PC-3 (cell line): Measurements from ENCODE around the gene ARHGAP27. TPM values are rescaled to one million over a fixed set of nuclear protein-coding genes. Genes with fewer than 3 reads are reported as not detected.

Experiments
- ATAC-seq: fragments of 200-7000 bp; cut with Tn5 transposase; 2 replicates; pipeline ENCODE4 v1.9.1; 2020; ENCODE audit warnings: mild to moderate bottlenecking, moderate library complexity
- BruUV-seq: library from RNA; stranded (reverse); fragments of 400-500 nt; replicated peaks from 2 replicates; lab custom pipeline; 2021; lab: Mats Ljungman, UMichigan
- CTCF ChIA-PET: fragments of 300-600 bp; sonication (Branson Sonifier 250); formaldehyde crosslinking; loops from one replicate; lab custom pipeline; 2022; ENCODE audit warnings: antibody characterized with exemption; lab: Charles Lee
- POLR2A ChIA-PET: fragments of 300-600 bp; sonication (Branson Sonifier 250); formaldehyde crosslinking; loops from one replicate; lab custom pipeline; 2022; ENCODE audit warnings: antibody characterized with exemption; ENCODE audit not compliant: unreplicated experiment; lab: Charles Lee
- DNase-seq: peaks from one replicate; pipeline ENCODE4 v3.0.0-alpha.2; 2015
- H2AFZ ChIP-seq: fragments of 300-600 bp; sonication (generic); 2 replicates; pipeline ENCODE4 v1.6.0; 2016; ENCODE audit warnings: antibody characterized with exemption, low read length
- H3F3A ChIP-seq: fragments of 300-600 bp; sonication (generic); one replicate; pipeline ENCODE4 v1.6.0; 2017; ENCODE audit warnings: antibody characterized with exemption, low read length, control low read depth, mild to moderate bottlenecking; ENCODE audit not compliant: unreplicated experiment
- H3K27ac ChIP-seq: fragments of 300-600 bp; sonication (generic); 2 replicates; pipeline ENCODE4 v1.5.1; 2016; ENCODE audit warnings: mild to moderate bottlenecking, low read length
- H3K27me3 ChIP-seq: fragments of 300-600 bp; sonication (generic); 2 replicates; pipeline ENCODE4 v1.6.1; 2016; ENCODE audit warnings: low read length, mixed read lengths
- H3K36me3 ChIP-seq: fragments of 300-600 bp; sonication (generic); 2 replicates; pipeline ENCODE4 v1.6.1; 2016; ENCODE audit warnings: low read depth, mixed run types, low read length, mixed read lengths
- H3K4me1 ChIP-seq: fragments of 300-600 bp; sonication (generic); 2 replicates; pipeline ENCODE4 v1.5.1; 2016; ENCODE audit warnings: low read length; ENCODE audit not compliant: insufficient read depth
- H3K4me2 ChIP-seq: fragments of 300-600 bp; sonication (generic); 2 replicates; pipeline ENCODE4 v1.6.0; 2016; ENCODE audit warnings: low read length
- H3K4me3 ChIP-seq: fragments of 300-600 bp; sonication (generic); 2 replicates; pipeline ENCODE4 v1.5.1; 2016; ENCODE audit warnings: mild to moderate bottlenecking, low read length, mixed read lengths
- H3K79me2 ChIP-seq: fragments of 300-600 bp; sonication (generic); 2 replicates; pipeline ENCODE4 v1.6.1; 2017; ENCODE audit warnings: low read length, mixed read lengths
- H3K9ac ChIP-seq: fragments of 300-600 bp; sonication (generic); 2 replicates; pipeline ENCODE4 v1.6.0; 2016; ENCODE audit warnings: mild to moderate bottlenecking, low read length
- H3K9me2 ChIP-seq: fragments of 300-600 bp; sonication (generic); replicated peaks from 2 replicates; pipeline ENCODE4 v1.6.1; 2016; ENCODE audit warnings: mixed run types, low read length, mixed read lengths
- H3K9me3 ChIP-seq: fragments of 300-600 bp; sonication (generic); 2 replicates; pipeline ENCODE4 v1.6.1; 2016; ENCODE audit warnings: low read length, mixed read lengths
- H4K20me1 ChIP-seq: fragments of 300-600 bp; sonication (generic); 2 replicates; pipeline ENCODE4 v1.6.1; 2016; ENCODE audit warnings: low read length, mixed read lengths
- EZH2 ChIP-seq: fragments of 300-600 bp; sonication (generic); IDR thresholded peaks from one replicate; pipeline ENCODE4 v1.6.1; 2017; ENCODE audit warnings: antibody characterized with exemption, mild to moderate bottlenecking, low read length; ENCODE audit not compliant: unreplicated experiment
- EZH2phosphoT487 ChIP-seq: fragments of 300-600 bp; sonication (generic); IDR thresholded peaks from 2 replicates; pipeline ENCODE4 v1.6.1; 2018; ENCODE audit warnings: mild to moderate bottlenecking, antibody characterized with exemption, low read length, borderline replicate concordance
- intact Hi-C: fragments of 100-400 bp; cut with micrococcal nuclease; formaldehyde crosslinking; loops from 2 replicates; pipeline ENCODE4 v1.9.0; 2023
- total RNA-seq: library from RNA; depleted of rRNA; stranded (reverse); fragments of >200 nt; gene quantifications from 2 replicates; pipeline ENCODE4 v1.2.3, GENCODE V29; 2014
- TF ChIP-seq, protein P1 (sequence below): fragments of 300-600 bp; sonication (generic); conservative IDR thresholded peaks from 2 replicates; pipeline ENCODE4 v1.5.1; 2017; ENCODE audit warnings: antibody characterized with exemption, low read depth, mild to moderate bottlenecking, low read length

ARHGAP27 gene
- total RNA-seq, 1 experiment from 2014 or later: 119 TPM

DNA sequence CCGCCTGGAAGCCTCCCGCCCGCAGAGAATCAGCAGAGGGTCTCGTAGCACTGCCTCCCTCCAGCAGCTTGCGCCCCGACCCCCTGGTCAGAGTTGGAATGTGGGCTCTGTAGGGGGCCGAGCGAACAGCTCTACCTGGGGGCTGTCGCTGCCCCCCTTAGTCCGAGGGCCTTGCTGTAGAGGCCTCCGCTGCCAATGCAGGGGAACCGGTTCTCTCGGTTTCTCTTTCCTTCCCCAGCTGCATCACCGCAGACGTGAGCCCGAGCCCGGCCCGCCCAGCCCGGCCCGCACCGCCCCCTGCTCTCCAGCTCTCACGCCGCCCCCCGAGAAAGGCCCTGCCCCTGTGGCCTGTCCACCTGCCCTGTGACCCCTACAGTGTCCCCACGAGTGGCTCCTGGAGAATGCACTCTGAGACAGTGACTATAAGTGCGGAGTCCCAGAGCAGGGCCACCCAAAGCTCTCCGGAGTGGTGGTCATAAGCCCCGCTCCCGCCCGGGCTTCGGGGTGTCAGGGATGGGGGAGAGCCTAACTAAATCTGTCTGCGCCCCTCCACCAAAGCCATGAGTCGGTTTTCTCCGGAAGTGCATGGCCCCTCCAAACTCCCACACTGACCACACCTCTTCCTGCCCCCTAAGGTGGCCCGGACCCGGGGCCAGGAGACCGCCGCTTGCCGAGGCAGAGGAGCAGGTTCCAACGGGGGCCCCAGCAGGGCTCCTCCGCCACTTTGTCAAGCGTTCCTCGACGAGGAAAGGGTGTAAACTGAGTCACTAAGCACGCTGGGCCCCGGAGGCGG, 1.7 kb downstream of the ARHGAP27 start:
- ChIA-PET CTCF (no interaction called here), POLR2A (interaction anchor here (0.6 to 0.7 kb wide), 2 partner anchors 65 to 216 kb away, joined by 3 to 4 read pairs; no protein-coding TSS in a partner anchor)
- peaks cover 38% of the 10 kb centered on the region for H3K4me1 ChIP-seq
- H3K79me2 ChIP-seq: peaks cover 21% of the 10 kb centered on the region
- H3K36me3 ChIP-seq: no peaks in the 10 kb centered on the region
- intact Hi-C loops: no loop called here
- TF ChIP-seq, protein P1, sequence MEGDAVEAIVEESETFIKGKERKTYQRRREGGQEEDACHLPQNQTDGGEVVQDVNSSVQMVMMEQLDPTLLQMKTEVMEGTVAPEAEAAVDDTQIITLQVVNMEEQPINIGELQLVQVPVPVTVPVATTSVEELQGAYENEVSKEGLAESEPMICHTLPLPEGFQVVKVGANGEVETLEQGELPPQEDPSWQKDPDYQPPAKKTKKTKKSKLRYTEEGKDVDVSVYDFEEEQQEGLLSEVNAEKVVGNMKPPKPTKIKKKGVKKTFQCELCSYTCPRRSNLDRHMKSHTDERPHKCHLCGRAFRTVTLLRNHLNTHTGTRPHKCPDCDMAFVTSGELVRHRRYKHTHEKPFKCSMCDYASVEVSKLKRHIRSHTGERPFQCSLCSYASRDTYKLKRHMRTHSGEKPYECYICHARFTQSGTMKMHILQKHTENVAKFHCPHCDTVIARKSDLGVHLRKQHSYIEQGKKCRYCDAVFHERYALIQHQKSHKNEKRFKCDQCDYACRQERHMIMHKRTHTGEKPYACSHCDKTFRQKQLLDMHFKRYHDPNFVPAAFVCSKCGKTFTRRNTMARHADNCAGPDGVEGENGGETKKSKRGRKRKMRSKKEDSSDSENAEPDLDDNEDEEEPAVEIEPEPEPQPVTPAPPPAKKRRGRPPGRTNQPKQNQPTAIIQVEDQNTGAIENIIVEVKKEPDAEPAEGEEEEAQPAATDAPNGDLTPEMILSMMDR: no peak
- TF ChIP-seq EZH2phosphoT487 (no peak), EZH2 (no peak)
- no peaks in the 10 kb centered on the region for H3F3A ChIP-seq
- H3K27ac ChIP-seq: peak overlapping the region; percentile 76
- no peaks in the 10 kb centered on the region for H3K27me3 ChIP-seq
- no peaks in the 10 kb centered on the region for H4K20me1 ChIP-seq
- peak; percentile 6 for ATAC-seq
- BruUV-seq: no TSS peak
- H3K9me2 ChIP-seq: no peaks in the 10 kb centered on the region
- H2AFZ ChIP-seq: peak overlapping the region; percentile 82
- H3K9me3 ChIP-seq: no peaks in the 10 kb centered on the region
- peak overlapping the region; percentile 83 for H3K9ac ChIP-seq
- peak overlapping the region; percentile 83 for H3K4me3 ChIP-seq
- H3K4me2 ChIP-seq: peak overlapping the region; percentile 100
- peak; percentile 87 for DNase-seq

DNA sequence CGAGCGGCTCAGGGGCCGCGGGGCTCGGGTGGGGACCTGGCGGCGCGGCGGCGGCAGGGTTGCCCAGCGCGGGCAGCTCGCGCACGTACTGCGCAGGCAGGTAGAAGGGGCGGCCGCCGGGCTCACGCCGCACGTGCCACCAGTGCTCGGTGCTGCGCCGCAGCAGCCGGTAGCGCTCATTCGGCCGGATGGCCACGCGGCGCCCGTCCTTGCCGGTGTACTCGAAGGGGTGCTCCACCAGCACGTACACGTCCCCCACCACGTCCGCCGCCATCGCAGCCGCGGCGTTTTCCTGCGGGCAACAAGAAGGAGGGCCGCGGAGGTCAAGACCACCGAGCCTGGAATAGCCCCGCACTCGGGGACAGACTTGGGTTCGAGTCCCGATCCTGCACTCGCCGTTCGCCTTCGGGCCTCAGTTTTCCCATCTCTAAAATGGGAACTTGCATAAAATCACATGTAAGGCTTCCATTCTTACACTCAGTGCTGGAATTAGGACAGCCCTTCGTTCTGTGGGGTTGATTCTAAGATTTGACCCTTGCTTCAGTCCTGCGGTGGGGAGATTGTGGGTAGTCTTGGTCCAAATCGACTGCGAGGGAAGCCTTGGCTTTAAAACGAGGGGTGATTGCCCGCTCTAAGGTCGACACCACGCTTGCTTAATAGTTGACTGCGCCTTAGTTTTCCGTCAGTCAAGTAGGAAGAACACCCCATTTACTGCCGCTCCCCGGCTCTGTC, 2.5 kb downstream of the ARHGAP27 start:
- H4K20me1 ChIP-seq: no peaks in the 10 kb centered on the region
- H3K79me2 ChIP-seq: peaks cover 23% of the 10 kb centered on the region
- H3K4me1 ChIP-seq: peaks cover 42% of the 10 kb centered on the region
- ATAC-seq: no peak
- H3K27ac ChIP-seq: peak overlapping the region; percentile 76; the same call in 1 of the 2 replicates
- H3K9me2 ChIP-seq: no peaks in the 10 kb centered on the region
- TF ChIP-seq, protein P1: no peak
- TF ChIP-seq EZH2: no peak
- TF ChIP-seq EZH2phosphoT487: no peak
- H3K9ac ChIP-seq: peak overlapping the region; percentile 83; the same call in 1 of the 2 replicates
- H3K4me2 ChIP-seq: peak overlapping the region; percentile 100
- CTCF ChIA-PET: no interaction called here
- no peaks in the 10 kb centered on the region for H3K9me3 ChIP-seq
- peak overlapping the region; percentile 83 for H3K4me3 ChIP-seq
- TSS peak; percentile 30 for BruUV-seq
- intact Hi-C loops: no loop called here
- no peaks in the 10 kb centered on the region for H3K27me3 ChIP-seq
- no peak for DNase-seq
- POLR2A ChIA-PET: interaction anchor here (0.6 kb wide), 1 partner anchor 215 kb away, joined by 3 read pairs; no protein-coding TSS in a partner anchor
- H2AFZ ChIP-seq: no peak overlapping the region
- H3F3A ChIP-seq: no peaks in the 10 kb centered on the region
- no peaks in the 10 kb centered on the region for H3K36me3 ChIP-seq
